GM18873 (cell line): ENCODE measurements around the gene NCBP3.
"Not testable (repeated sequence)": the region's sequence is repeated elsewhere in the genome, so short reads cannot be mapped to it uniquely, and the experiment has no call there.

ENCODE experiments used
- ATAC-seq: cut with Tn5 transposase; IDR thresholded peaks from one replicate; pipeline ENCODE4 v1.9.1; 2021; ENCODE audit warnings: mild to moderate bottlenecking, moderate library complexity, moderate number of reproducible peaks; ENCODE audit not compliant: unreplicated experiment, low FRiP score

NCBP3 gene

GRCh38 chr17:3884188-3884587 lies 38.1 kb upstream of the NCBP3 start:
- ATAC-seq: no peak

GRCh38 chr17:3882276-3882675 lies 36.2 kb upstream of the NCBP3 start:
- no peak for ATAC-seq

DNA sequence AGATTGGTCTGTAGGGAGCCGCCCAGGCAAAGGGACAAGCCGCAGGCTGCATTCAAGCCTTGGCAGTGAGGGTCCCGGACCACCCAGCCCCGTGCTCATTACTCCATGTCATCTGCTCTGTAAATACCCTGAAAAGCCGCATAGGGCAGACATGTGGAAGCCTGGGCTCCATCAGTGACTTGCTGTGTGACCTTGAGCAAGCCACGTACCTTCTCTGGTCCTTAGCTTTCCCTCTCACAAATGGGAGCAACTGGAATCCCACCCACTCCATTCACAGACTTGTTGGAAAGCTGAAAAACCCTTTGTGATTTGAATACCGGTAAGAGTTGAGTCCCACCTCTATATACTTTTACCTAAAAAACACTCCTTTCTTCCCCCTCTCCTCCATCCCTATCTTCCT lies 34.9 kb upstream of the NCBP3 start:
- no peak for ATAC-seq

DNA sequence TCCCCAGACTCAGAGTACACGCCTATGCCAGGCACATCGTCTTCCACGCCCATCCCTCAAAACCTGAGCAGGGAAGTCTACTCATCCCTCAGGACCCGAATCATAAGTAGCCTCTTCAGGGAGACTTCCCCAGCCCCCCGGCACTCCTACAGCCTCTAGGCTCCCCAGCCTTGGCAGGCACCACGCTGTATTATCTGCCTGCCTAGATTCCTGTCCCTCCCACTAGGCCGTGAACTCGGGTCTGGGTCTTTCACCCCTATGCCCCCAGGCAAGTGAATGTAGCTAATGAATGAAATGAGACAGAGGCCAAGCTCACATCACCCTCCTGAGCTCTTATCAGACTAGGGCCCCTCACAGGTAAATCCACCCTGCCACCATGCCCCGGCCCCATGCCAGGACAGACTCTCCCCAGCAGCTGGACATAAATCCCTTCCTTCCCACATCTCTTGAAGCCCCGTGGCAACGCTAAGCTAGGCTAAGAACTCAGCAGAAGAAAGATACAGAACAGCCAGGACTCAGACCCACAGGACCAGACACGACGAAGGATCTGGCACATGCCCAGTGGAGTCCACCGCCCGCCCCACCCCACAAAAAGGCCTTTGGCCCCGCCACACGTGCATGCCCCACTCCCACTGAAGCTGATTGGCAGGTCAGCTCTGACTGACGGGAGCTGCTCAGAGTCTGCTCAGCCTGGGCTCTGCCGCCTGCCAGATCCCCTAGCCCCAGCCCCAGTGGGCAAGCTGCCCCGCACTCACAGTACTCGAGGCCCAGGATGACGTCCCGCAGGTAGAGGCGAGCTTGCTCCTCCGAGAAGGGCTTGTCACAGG lies 33.8 kb upstream of the NCBP3 start:
- ATAC-seq: no peak

GRCh38 chr17:3879186-3879585 lies 33.1 kb upstream of the NCBP3 start:
- no peak for ATAC-seq

DNA sequence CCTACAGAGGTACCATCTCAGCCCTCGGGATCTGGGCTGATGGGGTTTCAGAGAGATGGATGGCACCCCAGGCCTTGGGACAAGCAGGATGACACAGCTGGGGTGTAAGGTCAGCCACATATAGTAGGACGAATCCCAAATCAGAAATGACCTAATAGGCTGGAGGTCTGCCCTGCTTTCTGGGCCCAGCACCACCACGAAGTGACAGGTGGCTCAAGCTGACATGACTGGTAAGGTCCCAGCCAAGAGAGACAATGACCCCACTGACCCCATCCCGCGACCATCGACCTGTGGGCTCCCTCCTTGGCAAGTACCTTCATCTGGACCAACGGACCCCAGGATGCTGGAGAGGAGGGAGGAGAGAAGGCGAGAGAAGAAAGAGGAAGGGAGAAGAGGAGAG lies 31.2 kb upstream of the NCBP3 start:
- ATAC-seq: no peak

- ATAC-seq: no peak
Measured at GRCh38 chr17:3875317-3875716, 29.3 kb upstream of the NCBP3 start.

GRCh38 chr17:3873862-3874261 lies 27.8 kb upstream of the NCBP3 start:
- no peak for ATAC-seq

DNA sequence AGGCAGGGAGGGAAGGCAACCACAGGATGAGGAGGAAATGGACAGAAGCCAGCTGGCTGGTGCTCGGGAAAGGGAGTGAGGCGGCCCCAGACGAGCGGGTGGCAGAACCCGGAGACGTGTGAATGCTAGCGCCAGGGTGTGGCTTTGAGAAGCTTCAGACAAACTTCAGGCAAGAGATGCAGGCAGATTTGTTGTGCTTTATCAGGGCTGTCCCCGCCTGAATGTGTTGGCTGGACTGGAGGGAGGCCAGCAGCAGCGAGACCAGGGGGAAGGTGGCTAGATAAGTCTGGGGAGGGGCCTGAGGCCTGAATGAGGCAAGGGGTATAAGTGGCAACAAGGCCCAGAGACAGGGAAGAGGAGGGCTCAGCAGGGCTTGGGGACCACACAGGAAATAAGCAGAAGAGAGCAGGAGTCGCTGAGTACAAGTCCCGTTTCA lies 24.8 kb upstream of the NCBP3 start:
- no peak for ATAC-seq

- ATAC-seq: no peak
Measured at GRCh38 chr17:3867606-3868005, 21.6 kb upstream of the NCBP3 start.

GRCh38 chr17:3867106-3867505 lies 21.1 kb upstream of the NCBP3 start:
- ATAC-seq: no peak

- no peak for ATAC-seq
Measured at GRCh38 chr17:3866276-3866675, 20.2 kb upstream of the NCBP3 start.

DNA sequence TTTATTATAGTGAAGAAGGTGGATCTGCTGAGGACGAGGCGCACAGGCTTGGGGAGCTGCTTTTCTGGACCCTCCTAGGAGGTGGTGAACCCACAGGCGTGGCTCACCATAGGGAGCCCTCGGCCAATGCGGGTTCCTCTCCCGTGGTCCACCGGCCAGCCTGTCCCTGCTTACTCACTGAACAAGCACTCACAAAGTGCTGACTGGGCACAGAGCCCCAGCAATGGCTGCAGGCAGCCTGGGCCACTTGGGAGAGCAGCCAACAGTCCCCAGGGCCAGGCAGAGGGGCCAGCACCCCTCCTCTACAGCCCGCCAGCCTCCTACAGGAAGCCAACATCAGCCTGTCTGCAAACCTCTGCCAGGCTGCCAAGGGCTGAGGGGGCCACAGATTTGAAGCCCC lies 19.1 kb upstream of the NCBP3 start:
- ATAC-seq: no peak

- ATAC-seq: no peak
Measured at GRCh38 chr17:3864534-3864933, 18.5 kb upstream of the NCBP3 start.

- ATAC-seq: no peak
Measured at GRCh38 chr17:3861761-3862681, 16.0 kb upstream of the NCBP3 start.

- no peak for ATAC-seq
Measured at GRCh38 chr17:3860939-3861700, 15.1 kb upstream of the NCBP3 start.

- no peak for ATAC-seq
Measured at GRCh38 chr17:3859940-3860339, 13.9 kb upstream of the NCBP3 start.

DNA sequence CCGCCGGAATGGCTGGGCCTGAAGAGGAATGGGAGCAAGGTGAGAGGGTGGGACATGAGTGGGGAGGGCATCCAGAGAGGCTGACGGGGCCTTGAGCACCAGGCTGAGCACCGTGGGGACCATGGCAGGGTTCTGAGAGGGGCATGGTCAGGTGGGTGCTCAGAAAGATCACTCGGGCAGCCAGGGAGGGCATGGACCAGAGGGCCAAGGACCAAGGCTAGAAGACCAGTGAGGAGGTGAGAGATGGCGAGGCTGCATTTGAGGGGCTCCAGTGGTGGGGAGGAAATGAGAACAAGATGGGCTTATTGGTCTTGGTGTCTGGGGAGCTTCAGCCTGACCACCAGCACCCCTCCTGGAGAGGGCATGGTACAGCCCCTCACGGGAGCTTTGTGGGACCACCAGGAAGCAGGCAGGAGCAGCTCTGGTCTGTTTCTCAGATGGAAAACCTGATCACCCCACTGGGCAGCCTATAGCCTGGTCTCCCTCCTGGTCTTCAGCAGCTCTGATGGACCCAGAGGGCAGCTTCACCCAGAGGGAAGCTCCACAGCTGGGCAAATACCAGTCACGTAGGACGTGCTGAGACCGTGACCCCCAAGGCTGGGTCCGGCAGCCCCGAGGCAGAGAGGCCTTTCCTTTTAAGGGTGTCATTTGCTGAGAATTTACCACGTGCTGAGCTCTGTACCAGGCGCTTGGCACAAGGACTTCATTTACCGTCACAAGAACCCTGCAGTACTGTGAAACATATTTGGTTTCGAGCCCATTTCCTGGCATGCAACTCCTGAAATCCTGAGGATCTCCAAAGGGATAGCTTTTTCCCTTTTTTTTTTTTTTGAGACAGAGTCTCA lies 11.4 kb upstream of the NCBP3 start:
- no peak for ATAC-seq

DNA sequence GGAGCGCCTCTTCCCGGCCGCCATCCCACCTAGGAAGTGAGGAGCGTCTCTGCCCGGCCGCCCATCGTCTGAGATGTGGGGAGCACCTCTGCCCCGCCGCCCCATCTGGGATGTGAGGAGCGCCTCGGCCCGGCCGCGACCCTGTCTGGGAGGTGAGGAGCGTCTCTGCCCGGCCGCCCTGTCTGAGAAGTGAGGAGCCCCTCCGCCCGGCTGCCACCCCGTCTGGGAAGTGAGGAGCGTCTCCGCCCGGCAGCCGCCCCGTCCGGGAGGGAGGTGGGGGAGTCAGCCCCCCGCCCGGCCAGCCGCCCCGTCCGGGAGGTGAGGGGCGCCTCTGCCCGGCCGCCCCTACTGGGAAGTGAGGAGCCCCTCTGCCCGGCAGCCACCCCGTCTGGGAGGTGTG lies 8.2 kb upstream of the NCBP3 start:
- ATAC-seq: not testable (repeated sequence)

DNA sequence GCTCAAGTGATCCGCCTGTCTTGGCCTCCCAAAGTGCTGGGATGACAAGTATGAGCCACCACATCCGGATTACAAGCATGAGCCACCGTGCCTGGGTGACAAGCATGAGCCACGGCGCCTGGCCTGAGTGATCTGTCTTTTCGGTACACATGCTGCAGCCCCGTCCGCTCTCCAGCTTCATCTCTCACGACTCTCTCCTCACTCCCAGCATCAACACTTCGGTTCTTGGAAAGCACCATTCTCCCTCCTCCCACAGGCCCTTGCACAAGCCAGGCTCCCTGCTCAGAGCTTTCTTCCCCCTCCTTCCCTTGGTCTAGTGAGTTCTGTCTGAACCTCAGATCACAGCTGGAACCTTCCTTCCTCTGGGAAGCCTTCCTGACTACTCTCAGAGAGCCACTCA lies 6.5 kb upstream of the NCBP3 start:
- no peak for ATAC-seq
